Glomerular visceral epithelial cell (primary cell): ENCODE data around the gene PSD.
"Not testable (repeated sequence)": the region's sequence is repeated elsewhere in the genome, so short reads cannot be mapped to it uniquely, and the experiment has no call there.

Experiments used
- DNase-seq: peaks from one replicate; pipeline ENCODE4 v3.0.0-alpha.2; 2016; ENCODE audit errors: extremely low spot score

PSD gene

GRCh38 chr10:102418622-102419268, at the start of gene PSD:
TSS of gene PSD (minus strand) at chr10:102418785. CDS start at chr10:102417038, 1,747 bp downstream.
- no peak for DNase-seq

- DNase-seq: no peak
Measured at GRCh38 chr10:102467971-102468438, 49.4 kb upstream of the PSD start.

- DNase-seq: no peak
Measured at GRCh38 chr10:102467318-102467717, 48.7 kb upstream of the PSD start.

GRCh38 chr10:102465466-102465865, 46.9 kb upstream of the PSD start:
- DNase-seq: no peak

GRCh38 chr10:102463983-102464382, 45.4 kb upstream of the PSD start:
- no peak for DNase-seq

GRCh38 chr10:102462512-102463054, 44.0 kb upstream of the PSD start:
- DNase-seq: no peak

- DNase-seq: peak; percentile 94
Measured at GRCh38 chr10:102461187-102462054, 42.8 kb upstream of the PSD start.

GRCh38 chr10:102460836-102461186, 42.2 kb upstream of the PSD start:
- DNase-seq: no peak

GRCh38 chr10:102458656-102459055, 40.1 kb upstream of the PSD start:
- no peak for DNase-seq

GRCh38 chr10:102457591-102458150, 39.1 kb upstream of the PSD start:
- DNase-seq: no peak

GRCh38 chr10:102455893-102456471, 37.4 kb upstream of the PSD start:
- DNase-seq: peak; percentile 73

GRCh38 chr10:102454662-102455487, 36.3 kb upstream of the PSD start:
- DNase-seq: not testable (repeated sequence)

GRCh38 chr10:102453502-102453901, 34.9 kb upstream of the PSD start:
- peak; percentile 60 for DNase-seq

- peak; percentile 90 for DNase-seq
Measured at GRCh38 chr10:102452672-102453340, 34.2 kb upstream of the PSD start.

- no peak for DNase-seq
Measured at GRCh38 chr10:102451105-102451969, 32.8 kb upstream of the PSD start, which contains the start of gene C10orf95. TSS of gene C10orf95 (minus strand) at chr10:102451543. CDS start at chr10:102451093, 450 bp downstream.

- DNase-seq: peak; percentile 92
Measured at GRCh38 chr10:102450374-102451104, 32.0 kb upstream of the PSD start.

GRCh38 chr10:102450124-102450373, 31.5 kb upstream of the PSD start:
- no peak for DNase-seq

GRCh38 chr10:102449321-102450123, 30.9 kb upstream of the PSD start:
- peak; percentile 79 for DNase-seq
